IMR-90 (cell line): ENCODE data around the gene FAM72D. TPM values are rescaled to one million over a fixed set of nuclear protein-coding genes. Genes with fewer than 3 reads are reported as not detected.
"Not testable (repeated sequence)": the region's sequence is repeated elsewhere in the genome, so short reads cannot be mapped to it uniquely, and the experiment has no call there.

ENCODE experiments used
- ATAC-seq: fragments of 200-7000 bp; cut with Tn5 transposase; 2 replicates; pipeline ENCODE4 v1.9.1; 2020; ENCODE audit warnings: low read depth, mild to moderate bottlenecking, moderate library complexity
- BruUV-seq: library from RNA; stranded (reverse); fragments of 400-500 nt; replicated peaks from 2 replicates; lab custom pipeline; 2021; lab: Mats Ljungman, UMichigan
- CTCF ChIA-PET: fragments of 300-600 bp; formaldehyde crosslinking; extraction: SDS; loops from one replicate; lab custom pipeline; 2021; ENCODE audit warnings: antibody characterized with exemption; lab: Yijun Ruan, JAX
- POLR2A ChIA-PET: fragments of 300-600 bp; sonication (Branson Sonifier 250); formaldehyde crosslinking; loops from one replicate; lab custom pipeline; 2022; ENCODE audit warnings: antibody characterized with exemption; ENCODE audit not compliant: unreplicated experiment; lab: Charles Lee
- DNase-seq: peaks from one replicate; pipeline ENCODE4 v3.0.0; 2013
- H2AFZ ChIP-seq: replicated peaks from 2 replicates; pipeline ENCODE3; 2013; ENCODE audit warnings: low read length, mild to moderate bottlenecking; ENCODE audit not compliant: poor library complexity
- H2AK5ac ChIP-seq: 2 replicates; pipeline ENCODE4 v1.6.1; 2013; ENCODE audit warnings: low read depth, low read length, inconsistent platforms
- H2AK9ac ChIP-seq: replicated peaks from 2 replicates; pipeline ENCODE3; 2013; ENCODE audit warnings: mild to moderate bottlenecking, low read depth, low read length, moderate library complexity; ENCODE audit not compliant: poor library complexity
- H2BK120ac ChIP-seq: 2 replicates; pipeline ENCODE4 v1.6.1; 2013; ENCODE audit warnings: low read depth, low read length, inconsistent platforms
- H2BK15ac ChIP-seq: 3 replicates; pipeline ENCODE4 v1.6.1; 2013; ENCODE audit warnings: low read depth, low read length, inconsistent platforms
- H2BK20ac ChIP-seq: 2 replicates; pipeline ENCODE4 v1.6.1; 2013; ENCODE audit warnings: low read depth, mild to moderate bottlenecking, inconsistent platforms, low read length, moderate library complexity
- H2BK5ac ChIP-seq: 2 replicates; pipeline ENCODE4 v1.6.1; 2013; ENCODE audit warnings: mild to moderate bottlenecking, low read depth, low read length, inconsistent platforms; ENCODE audit not compliant: poor library complexity, severe bottlenecking
- H3K14ac ChIP-seq: replicated peaks from 2 replicates; pipeline ENCODE4 v1.6.1; 2013; ENCODE audit warnings: low read depth, low read length, inconsistent platforms
- H3K18ac ChIP-seq: 2 replicates; pipeline ENCODE4 v1.6.1; 2013; ENCODE audit warnings: low read depth, low read length, control low read depth
- H3K23ac ChIP-seq: 2 replicates; pipeline ENCODE4 v1.6.1; 2013; ENCODE audit warnings: low read depth, low read length, inconsistent platforms
- H3K27ac ChIP-seq: 2 replicates; pipeline ENCODE4 v1.5.1; 2013; ENCODE audit warnings: mild to moderate bottlenecking, control low read depth, low read length; ENCODE audit not compliant: insufficient read depth
- H3K27me3 ChIP-seq: 2 replicates; pipeline ENCODE4 v1.6.1; 2013; ENCODE audit warnings: low read length; ENCODE audit not compliant: control insufficient read depth, insufficient read depth
- H3K36me3 ChIP-seq: 2 replicates; pipeline ENCODE4 v1.6.1; 2013; ENCODE audit warnings: low read length, mixed read lengths; ENCODE audit not compliant: control insufficient read depth, insufficient read depth
- H3K4ac ChIP-seq: 2 replicates; pipeline ENCODE4 v1.6.1; 2013; ENCODE audit warnings: low read depth, low read length, inconsistent platforms
- H3K4me1 ChIP-seq: 2 replicates; pipeline ENCODE4 v1.6.1; 2013; ENCODE audit warnings: low read length, mixed read lengths; ENCODE audit not compliant: control insufficient read depth, insufficient read depth
- H3K4me2 ChIP-seq: 2 replicates; pipeline ENCODE4 v1.6.1; 2013; ENCODE audit warnings: low read depth, mild to moderate bottlenecking, control low read depth, low read length, moderate library complexity
- H3K4me3 ChIP-seq: 2 replicates; pipeline ENCODE4 v1.5.1; 2013; ENCODE audit warnings: low read depth, mild to moderate bottlenecking, control low read depth, low read length, moderate library complexity; ENCODE audit not compliant: insufficient read depth
- H3K56ac ChIP-seq: 2 replicates; pipeline ENCODE4 v1.6.1; 2013; ENCODE audit warnings: low read length, inconsistent platforms; ENCODE audit not compliant: insufficient read depth; ENCODE audit errors: extremely low read depth
- H3K79me1 ChIP-seq, 2 experiments: 2 replicates each; pipeline ENCODE4 v1.6.1; 2013; ENCODE audit warnings: low read length in 2 of 2, inconsistent platforms in 1 of 2, low read depth in 1 of 2
- H3K9ac ChIP-seq: 2 replicates; pipeline ENCODE4 v1.6.1; 2013; ENCODE audit warnings: low read depth, low read length, control low read depth
- H3K9me1 ChIP-seq: 2 replicates; pipeline ENCODE4 v1.6.1; 2013; ENCODE audit warnings: low read length, inconsistent platforms; ENCODE audit not compliant: insufficient read depth
- H3K9me3 ChIP-seq: 2 replicates; pipeline ENCODE4 v1.6.1; 2013; ENCODE audit warnings: low read length; ENCODE audit not compliant: control insufficient read depth, insufficient read depth
- H4K20me1 ChIP-seq: 2 replicates; pipeline ENCODE4 v1.6.1; 2013; ENCODE audit warnings: low read length, inconsistent platforms; ENCODE audit not compliant: insufficient read depth
- H4K5ac ChIP-seq: 2 replicates; pipeline ENCODE4 v1.6.1; 2013; ENCODE audit warnings: mild to moderate bottlenecking, low read depth, low read length, control low read depth
- H4K8ac ChIP-seq, 2 experiments: 2 replicates each; pipeline ENCODE4 v1.6.1; 2013; ENCODE audit warnings: low read depth in 2 of 2, low read length in 2 of 2, control low read depth in 1 of 2, inconsistent platforms in 1 of 2
- H4K91ac ChIP-seq: 2 replicates; pipeline ENCODE4 v1.6.1; 2013; ENCODE audit warnings: low read depth, low read length, inconsistent platforms; ENCODE audit not compliant: insufficient read depth
- WGBS, 2 experiments: methylation state at CpG; one replicate each; pipeline versions ENCODE4 v1.1.5 to v1.1.7; 2013; ENCODE audit warnings: missing lambda C conversion rate in 2 of 2; ENCODE audit not compliant: insufficient read length in 1 of 2; ENCODE audit errors: extremely low coverage in 2 of 2; 5-methylcytosine and 5-hydroxymethylcytosine counted together
- dilution Hi-C: fragments of 300-500 bp; cut with HindIII; formaldehyde crosslinking; loops from one replicate; pipeline ENCODE4 v1.14.3; 2018; ENCODE audit warnings: low sequenced_read_pairs; ENCODE audit not compliant: unreplicated experiment
- in situ Hi-C: fragments of 300-500 bp; cut with MboI; formaldehyde crosslinking; loops from 3 replicates; pipeline ENCODE4 v1.14.3; 2019; ENCODE audit warnings: low sequenced_read_pairs, inconsistent platforms, mixed read lengths
- intact Hi-C: fragments of 100-400 bp; cut with micrococcal nuclease; formaldehyde crosslinking; loops from 2 replicates; pipeline ENCODE4 v1.10.0; 2022
- polyA plus RNA-seq, 3 experiments: library from polyadenylated mRNA; depleted of rRNA; stranded (reverse); fragments of >200 nt; gene quantifications; 2 replicates each; pipeline ENCODE4 v1.2.3, GENCODE V29; 2012; ENCODE audit warnings: low replicate concordance in 1 of 3
- total RNA-seq: library from RNA; depleted of rRNA; stranded (reverse); fragments of >200 nt; gene quantifications from 2 replicates; pipeline ENCODE4 v1.2.3, GENCODE V29; 2012

Gene FAM72D
- total and polyA plus RNA-seq, 2 of the 4 experiments (the other 2 are of a cell fraction): 0.72 to 1.4 TPM

DNA sequence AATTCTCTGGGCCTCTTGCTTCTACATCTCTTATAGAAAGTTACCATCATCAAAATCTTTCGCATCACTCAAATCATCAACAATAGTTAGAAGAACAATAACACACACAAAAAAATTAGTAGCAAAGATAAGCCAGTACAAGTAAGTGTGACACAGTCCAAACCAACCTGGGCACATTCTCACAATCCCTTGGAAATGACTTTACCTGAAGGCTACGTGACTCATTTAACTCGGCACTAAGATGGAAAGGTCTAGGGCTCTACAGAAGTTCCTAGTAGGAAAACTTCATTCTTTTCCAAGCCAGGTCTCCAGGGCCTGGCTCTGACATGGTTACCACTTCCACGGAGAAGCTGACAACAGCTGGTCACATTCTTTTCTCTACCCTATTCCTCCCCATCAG is 42.3 kb upstream of the FAM72D start:
- H2AFZ ChIP-seq, CTCF ChIA-PET, H4K5ac ChIP-seq, H3K18ac ChIP-seq, intact Hi-C loops, ATAC-seq, H2BK120ac ChIP-seq, H3K9me3 ChIP-seq, H2BK5ac ChIP-seq, H4K8ac ChIP-seq, H3K56ac ChIP-seq, H2BK20ac ChIP-seq, H3K9ac ChIP-seq, H2AK9ac ChIP-seq, H3K4ac ChIP-seq, H3K4me1 ChIP-seq, H3K79me1 ChIP-seq, DNase-seq, POLR2A ChIA-PET, H3K36me3 ChIP-seq, H3K14ac ChIP-seq, in situ Hi-C loops, H3K4me2 ChIP-seq, H2AK5ac ChIP-seq, H3K4me3 ChIP-seq, H4K20me1 ChIP-seq, H3K9me1 ChIP-seq, H3K23ac ChIP-seq, H2BK15ac ChIP-seq, H4K91ac ChIP-seq, H3K27ac ChIP-seq, H3K27me3 ChIP-seq, dilution Hi-C loops: not testable (repeated sequence)
- BruUV-seq: TSS peak; percentile 20
- WGBS, 2 experiments: no CpG with 5 or more reads among the region's 4 CpGs

DNA sequence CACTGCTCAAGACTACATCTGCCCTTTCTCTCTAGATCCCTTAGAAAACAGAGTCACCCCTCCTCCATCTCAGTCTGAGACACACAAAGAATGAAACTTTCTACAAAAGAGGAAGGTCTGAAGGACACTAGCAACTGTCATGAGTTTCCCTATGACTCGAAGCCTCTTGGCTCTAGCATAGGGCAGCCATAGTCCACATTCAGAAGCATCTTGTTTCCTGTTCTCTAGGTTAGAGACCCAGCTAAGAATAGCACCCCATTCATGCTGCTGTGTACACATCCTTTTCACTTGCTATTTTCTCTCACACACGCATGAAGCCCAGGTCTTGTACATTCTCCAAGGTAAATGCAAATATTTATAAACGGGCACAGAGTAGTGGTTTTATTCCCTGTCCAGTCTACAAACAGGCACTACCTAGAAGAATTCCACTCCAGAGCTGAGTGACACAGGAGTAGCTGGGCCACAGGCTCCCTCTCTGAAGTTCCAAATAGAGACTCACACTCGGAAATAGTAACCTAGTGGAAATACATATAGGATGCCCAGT is 40.5 kb upstream of the FAM72D start:
- BruUV-seq: TSS peak; percentile 28

More for the DNA sequence above, 40.5 kb upstream of the FAM72D start:
- H4K91ac ChIP-seq, H3K9me3 ChIP-seq, H3K9me1 ChIP-seq, H3K14ac ChIP-seq, H4K8ac ChIP-seq, H4K5ac ChIP-seq, H3K18ac ChIP-seq, CTCF ChIA-PET, intact Hi-C loops, DNase-seq, H4K20me1 ChIP-seq, H2BK15ac ChIP-seq, POLR2A ChIA-PET, H3K36me3 ChIP-seq, dilution Hi-C loops, H3K4me1 ChIP-seq, H3K4me2 ChIP-seq, H3K4ac ChIP-seq, H3K9ac ChIP-seq, H3K79me1 ChIP-seq, H2AFZ ChIP-seq, H2BK120ac ChIP-seq, H2BK20ac ChIP-seq, H3K4me3 ChIP-seq, H3K56ac ChIP-seq, H3K27me3 ChIP-seq, H3K27ac ChIP-seq, H3K23ac ChIP-seq, H2AK5ac ChIP-seq, H2BK5ac ChIP-seq, in situ Hi-C loops, H2AK9ac ChIP-seq: not testable (repeated sequence)
- peak; percentile 41; the same call in 1 of the 2 replicates for ATAC-seq
- no CpG with 5 or more reads among the region's 4 CpGs for WGBS, 2 experiments
